ENCODE results near the gene EDEM2.
A peak's percentile ranks its signal among the peaks of the same experiment; 100 is the strongest.
"Not testable (repeated sequence)": the region's sequence is repeated elsewhere in the genome, so short reads cannot be mapped to it uniquely, and the experiment has no call there.

Gene EDEM2

DNA sequence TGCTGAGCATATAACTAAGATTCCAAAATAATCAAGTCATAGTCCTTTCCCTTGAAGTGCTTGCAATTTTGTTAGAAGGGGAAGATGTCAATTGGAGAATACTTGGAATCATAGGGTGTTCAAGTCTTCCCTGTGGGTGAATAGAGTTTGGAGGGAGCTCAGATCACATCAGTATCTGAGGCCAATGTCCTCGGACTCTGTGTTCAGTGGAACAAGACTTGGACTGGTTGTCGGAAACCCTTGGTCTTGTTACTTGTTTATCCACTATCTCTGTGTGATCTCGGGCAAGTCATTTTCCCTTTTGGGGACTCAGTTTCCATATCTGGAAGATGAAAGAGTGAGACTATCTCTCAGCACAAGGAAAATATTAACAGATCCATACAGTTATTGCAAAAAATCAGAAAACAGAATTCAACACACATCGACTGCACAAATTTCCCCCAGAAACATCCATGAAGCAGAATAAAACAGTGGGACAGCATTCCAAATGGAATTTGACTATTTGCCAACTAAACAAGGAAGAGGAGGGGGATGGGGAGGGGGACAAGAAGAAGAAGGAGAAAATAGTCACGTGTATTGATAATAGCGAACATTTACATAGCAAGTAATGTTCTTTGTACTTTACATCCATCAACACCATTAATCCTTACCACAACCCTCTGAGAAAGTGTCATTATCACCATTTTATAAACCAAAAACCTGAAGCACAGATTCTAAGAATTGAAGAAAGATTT, 3.9 kb upstream of the EDEM2 start:
- DNase-seq (ENCODE audit: extremely low spot score) = no peak
- POLR2A ChIA-PET = no interaction called here
- TF ChIP-seq CTBP1 (IDR thresholded peaks at IDR 0.05; ENCODE audit: borderline replicate concordance) (no peak), LEF1 (IDR thresholded peaks at IDR 0.05; ENCODE audit: borderline replicate concordance) (no peak), ELF4 (IDR thresholded peaks at IDR 0.05) (no peak), ARNT (IDR thresholded peaks at IDR 0.05) (no peak), L3MBTL2 (conservative IDR thresholded peaks at IDR 0.05) (no peak), SP1 (IDR thresholded peaks at IDR 0.05) (no peak), HDGF (IDR thresholded peaks at IDR 0.05; ENCODE audit: borderline replicate concordance) (no peak), FOXA1 (IDR thresholded peaks at IDR 0.05) (no peak), BHLHE40 (IDR thresholded peaks at IDR 0.05; ENCODE audit: borderline replicate concordance) (no peak), TARDBP (IDR thresholded peaks at IDR 0.05) (no peak), ZNF384 (IDR thresholded peaks at IDR 0.05) (no peak), FOXK2 (IDR thresholded peaks at IDR 0.05) (no peak), SUZ12 (IDR thresholded peaks at IDR 0.05) (no peak), NFRKB (IDR thresholded peaks at IDR 0.05) (no peak), FOXM1 (IDR thresholded peaks at IDR 0.05; ENCODE audit: borderline replicate concordance) (no peak)
- TF ChIP-seq, protein P1, sequence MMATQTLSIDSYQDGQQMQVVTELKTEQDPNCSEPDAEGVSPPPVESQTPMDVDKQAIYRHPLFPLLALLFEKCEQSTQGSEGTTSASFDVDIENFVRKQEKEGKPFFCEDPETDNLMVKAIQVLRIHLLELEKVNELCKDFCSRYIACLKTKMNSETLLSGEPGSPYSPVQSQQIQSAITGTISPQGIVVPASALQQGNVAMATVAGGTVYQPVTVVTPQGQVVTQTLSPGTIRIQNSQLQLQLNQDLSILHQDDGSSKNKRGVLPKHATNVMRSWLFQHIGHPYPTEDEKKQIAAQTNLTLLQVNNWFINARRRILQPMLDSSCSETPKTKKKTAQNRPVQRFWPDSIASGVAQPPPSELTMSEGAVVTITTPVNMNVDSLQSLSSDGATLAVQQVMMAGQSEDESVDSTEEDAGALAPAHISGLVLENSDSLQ (IDR thresholded peaks at IDR 0.05) = no peak
- CTCF ChIA-PET = no interaction called here

- DNase-seq (ENCODE audit: extremely low spot score) = not testable (repeated sequence)
- POLR2A ChIA-PET = interaction anchor here (0.8 to 1.4 kb wide), 4 partner anchors 18 to 308 kb away, joined by 3 to 4 read pairs (median 3); partner anchors contain the start of genes CEP250 and EIF6
- CTCF ChIA-PET = interaction anchor here (0.6 to 3.5 kb wide), 6 partner anchors 23 to 137 kb away, joined by 3 to 15 read pairs (median 3); partner anchors contain the start of gene EIF6
Observed at GRCh38 chr20:35147575-35148071, 487 bp upstream of the EDEM2 start.

DNA sequence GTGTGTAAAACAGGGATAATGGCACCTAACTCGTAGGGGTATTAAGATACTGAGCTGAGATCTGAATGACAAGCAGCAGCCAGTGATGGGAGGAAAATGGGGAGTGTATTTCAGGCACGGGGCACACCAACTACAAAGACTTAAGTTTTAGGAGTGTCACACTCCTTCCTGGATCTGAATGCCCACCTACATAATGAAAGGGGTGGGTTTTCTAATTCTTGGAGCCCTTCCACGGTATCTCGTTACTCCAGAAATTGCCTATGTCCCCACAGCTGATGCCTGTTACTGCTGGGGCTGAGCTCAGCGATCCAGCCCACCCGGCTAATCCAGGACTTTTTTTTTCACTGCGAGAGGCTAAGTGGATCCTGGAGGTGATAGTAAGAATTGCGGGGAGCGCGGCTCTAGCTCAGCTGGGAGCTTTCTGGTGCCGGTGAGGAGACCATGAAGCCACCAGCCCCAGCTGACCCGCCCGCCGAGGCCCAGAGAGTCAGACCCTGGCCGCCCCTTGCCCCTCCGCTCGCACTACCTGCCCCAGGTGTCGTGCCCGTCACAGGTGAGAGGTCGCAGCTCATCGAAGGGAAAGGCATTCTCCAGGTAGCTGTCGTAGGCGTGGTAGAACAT, 727 bp downstream of the EDEM2 start:
- TF ChIP-seq NFRKB (IDR thresholded peaks at IDR 0.05) (no peak), TARDBP (IDR thresholded peaks at IDR 0.05) (no peak), FOXM1 (IDR thresholded peaks at IDR 0.05; ENCODE audit: borderline replicate concordance) (no peak), LEF1 (IDR thresholded peaks at IDR 0.05; ENCODE audit: borderline replicate concordance) (no peak), ELF4 (IDR thresholded peaks at IDR 0.05) (no peak), ARNT (IDR thresholded peaks at IDR 0.05) (no peak), SP1 (IDR thresholded peaks at IDR 0.05) (no peak), SUZ12 (IDR thresholded peaks at IDR 0.05) (no peak), ZNF384 (IDR thresholded peaks at IDR 0.05) (no peak), FOXK2 (IDR thresholded peaks at IDR 0.05) (no peak), FOXA1 (IDR thresholded peaks at IDR 0.05) (no peak), CTBP1 (IDR thresholded peaks at IDR 0.05; ENCODE audit: borderline replicate concordance) (no peak), L3MBTL2 (conservative IDR thresholded peaks at IDR 0.05) (no peak), HDGF (IDR thresholded peaks at IDR 0.05; ENCODE audit: borderline replicate concordance) (no peak), BHLHE40 (IDR thresholded peaks at IDR 0.05; ENCODE audit: borderline replicate concordance) (no peak)
- TF ChIP-seq, protein P1 (IDR thresholded peaks at IDR 0.05) = no peak
- ChIA-PET CTCF (interaction anchor here (0.6 to 3.5 kb wide), 8 partner anchors 24 to 1211 kb away, joined by 3 to 15 read pairs (median 4); no protein-coding TSS in a partner anchor), POLR2A (interaction anchor here (1.1 kb wide), 1 partner anchor 20 kb away, joined by 3 read pairs; no protein-coding TSS in a partner anchor)
- DNase-seq (ENCODE audit: extremely low spot score) = peak; percentile 50

DNA sequence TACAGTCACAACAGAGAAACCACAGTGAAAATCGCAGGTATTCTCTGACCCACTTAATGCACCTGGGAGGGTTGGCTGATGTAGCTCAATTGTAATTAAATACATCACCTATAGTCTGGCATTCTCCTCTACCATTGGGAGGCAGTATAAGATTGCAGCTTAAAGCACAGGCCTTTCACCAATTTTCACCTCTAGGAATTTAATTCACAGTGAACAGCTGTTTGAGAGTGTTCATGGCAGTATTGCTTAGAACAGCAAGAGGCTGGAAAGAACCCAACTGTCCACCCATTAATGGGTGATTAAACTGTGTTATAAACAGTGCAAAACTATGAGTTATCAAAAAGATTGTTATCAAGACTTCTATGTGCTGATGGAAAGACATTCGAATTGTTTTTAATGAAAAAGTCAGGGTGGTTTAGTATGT, 2.0 kb downstream of the EDEM2 start:
- CTCF ChIA-PET = interaction anchor here (0.6 to 2.1 kb wide), 17 partner anchors 10 to 626 kb away, joined by 3 to 17 read pairs (median 4); partner anchors contain the start of gene EIF6
- POLR2A ChIA-PET = no interaction called here
- DNase-seq (ENCODE audit: extremely low spot score) = peak; percentile 60
- TF ChIP-seq FOXA1 (IDR thresholded peaks at IDR 0.05) = no peak
- TF ChIP-seq BHLHE40 (IDR thresholded peaks at IDR 0.05; ENCODE audit: borderline replicate concordance) = no peak
- TF ChIP-seq L3MBTL2 (conservative IDR thresholded peaks at IDR 0.05) = no peak
- no peak for TF ChIP-seq LEF1 (IDR thresholded peaks at IDR 0.05; ENCODE audit: borderline replicate concordance)
- no peak for TF ChIP-seq CTBP1 (IDR thresholded peaks at IDR 0.05; ENCODE audit: borderline replicate concordance)
- no peak for TF ChIP-seq FOXM1 (IDR thresholded peaks at IDR 0.05; ENCODE audit: borderline replicate concordance)
- TF ChIP-seq HDGF (IDR thresholded peaks at IDR 0.05; ENCODE audit: borderline replicate concordance) = no peak
- no peak for TF ChIP-seq ELF4 (IDR thresholded peaks at IDR 0.05)
- TF ChIP-seq ZNF384 (IDR thresholded peaks at IDR 0.05) = no peak
- TF ChIP-seq TARDBP (IDR thresholded peaks at IDR 0.05) = no peak
- no peak for TF ChIP-seq FOXK2 (IDR thresholded peaks at IDR 0.05)
- no peak for TF ChIP-seq SP1 (IDR thresholded peaks at IDR 0.05)
- TF ChIP-seq, protein P1 (IDR thresholded peaks at IDR 0.05) = no peak
- no peak for TF ChIP-seq ARNT (IDR thresholded peaks at IDR 0.05)
- TF ChIP-seq NFRKB (IDR thresholded peaks at IDR 0.05) = no peak
- no peak for TF ChIP-seq SUZ12 (IDR thresholded peaks at IDR 0.05)

DNA sequence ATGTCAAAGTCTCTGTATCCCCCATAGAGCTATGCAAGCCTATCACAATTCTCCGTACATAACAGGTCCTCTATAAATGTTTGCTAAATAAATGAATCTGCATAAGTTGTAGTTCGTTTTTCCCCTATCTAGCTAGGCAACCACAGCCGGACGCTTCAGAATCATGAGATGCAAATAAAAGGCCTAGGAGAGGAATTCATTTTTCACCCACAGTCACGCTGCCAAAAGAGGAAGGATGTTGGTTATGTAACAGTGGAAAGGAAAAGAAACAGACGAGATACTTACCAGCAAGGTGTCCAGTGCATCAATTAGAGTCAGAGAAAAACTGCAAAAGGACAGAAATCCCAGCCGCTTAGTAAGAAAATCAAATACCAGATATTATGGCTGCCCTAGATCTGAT, 2.4 kb downstream of the EDEM2 start:
- ChIA-PET CTCF (interaction anchor here (0.6 to 2.1 kb wide), 17 partner anchors 9 to 626 kb away, joined by 3 to 17 read pairs (median 4); partner anchors contain the start of gene EIF6), POLR2A (no interaction called here)
- no peak for DNase-seq (ENCODE audit: extremely low spot score)
- TF ChIP-seq SP1 (IDR thresholded peaks at IDR 0.05) (no peak), BHLHE40 (IDR thresholded peaks at IDR 0.05; ENCODE audit: borderline replicate concordance) (no peak), ZNF384 (IDR thresholded peaks at IDR 0.05) (no peak), ARNT (IDR thresholded peaks at IDR 0.05) (no peak), L3MBTL2 (conservative IDR thresholded peaks at IDR 0.05) (no peak), FOXA1 (IDR thresholded peaks at IDR 0.05) (no peak), FOXK2 (IDR thresholded peaks at IDR 0.05) (no peak), TARDBP (IDR thresholded peaks at IDR 0.05) (no peak), HDGF (IDR thresholded peaks at IDR 0.05; ENCODE audit: borderline replicate concordance) (no peak), ELF4 (IDR thresholded peaks at IDR 0.05) (no peak), LEF1 (IDR thresholded peaks at IDR 0.05; ENCODE audit: borderline replicate concordance) (no peak), SUZ12 (IDR thresholded peaks at IDR 0.05) (no peak), FOXM1 (IDR thresholded peaks at IDR 0.05; ENCODE audit: borderline replicate concordance) (no peak), CTBP1 (IDR thresholded peaks at IDR 0.05; ENCODE audit: borderline replicate concordance) (no peak)
- TF ChIP-seq, protein P1 (IDR thresholded peaks at IDR 0.05) = no peak

Data from HEK293T (cell line).